ENCODE results near the gene POU4F3. TPM values are rescaled to one million over a fixed set of nuclear protein-coding genes. Genes with fewer than 3 reads are reported as not detected.

Gene POU4F3, protein sequence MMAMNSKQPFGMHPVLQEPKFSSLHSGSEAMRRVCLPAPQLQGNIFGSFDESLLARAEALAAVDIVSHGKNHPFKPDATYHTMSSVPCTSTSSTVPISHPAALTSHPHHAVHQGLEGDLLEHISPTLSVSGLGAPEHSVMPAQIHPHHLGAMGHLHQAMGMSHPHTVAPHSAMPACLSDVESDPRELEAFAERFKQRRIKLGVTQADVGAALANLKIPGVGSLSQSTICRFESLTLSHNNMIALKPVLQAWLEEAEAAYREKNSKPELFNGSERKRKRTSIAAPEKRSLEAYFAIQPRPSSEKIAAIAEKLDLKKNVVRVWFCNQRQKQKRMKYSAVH
- total RNA-seq (2021; ENCODE audit: unreplicated experiment) (0.15 TPM), Bru-seq, nascent RNA (percentile 14 among the genes with signal in this experiment), BruChase-seq, experiment 1, labeled RNA remaining after a 6-hour chase (percentile 22 among the genes with signal in this experiment), BruChase-seq, experiment 2, labeled RNA remaining after a 2-hour chase (percentile 34 among the genes with signal in this experiment)
- 0.14 TPM in 2 replicates for polyA plus RNA-seq (2012)
- long read RNA-seq = 0 reads

DNA sequence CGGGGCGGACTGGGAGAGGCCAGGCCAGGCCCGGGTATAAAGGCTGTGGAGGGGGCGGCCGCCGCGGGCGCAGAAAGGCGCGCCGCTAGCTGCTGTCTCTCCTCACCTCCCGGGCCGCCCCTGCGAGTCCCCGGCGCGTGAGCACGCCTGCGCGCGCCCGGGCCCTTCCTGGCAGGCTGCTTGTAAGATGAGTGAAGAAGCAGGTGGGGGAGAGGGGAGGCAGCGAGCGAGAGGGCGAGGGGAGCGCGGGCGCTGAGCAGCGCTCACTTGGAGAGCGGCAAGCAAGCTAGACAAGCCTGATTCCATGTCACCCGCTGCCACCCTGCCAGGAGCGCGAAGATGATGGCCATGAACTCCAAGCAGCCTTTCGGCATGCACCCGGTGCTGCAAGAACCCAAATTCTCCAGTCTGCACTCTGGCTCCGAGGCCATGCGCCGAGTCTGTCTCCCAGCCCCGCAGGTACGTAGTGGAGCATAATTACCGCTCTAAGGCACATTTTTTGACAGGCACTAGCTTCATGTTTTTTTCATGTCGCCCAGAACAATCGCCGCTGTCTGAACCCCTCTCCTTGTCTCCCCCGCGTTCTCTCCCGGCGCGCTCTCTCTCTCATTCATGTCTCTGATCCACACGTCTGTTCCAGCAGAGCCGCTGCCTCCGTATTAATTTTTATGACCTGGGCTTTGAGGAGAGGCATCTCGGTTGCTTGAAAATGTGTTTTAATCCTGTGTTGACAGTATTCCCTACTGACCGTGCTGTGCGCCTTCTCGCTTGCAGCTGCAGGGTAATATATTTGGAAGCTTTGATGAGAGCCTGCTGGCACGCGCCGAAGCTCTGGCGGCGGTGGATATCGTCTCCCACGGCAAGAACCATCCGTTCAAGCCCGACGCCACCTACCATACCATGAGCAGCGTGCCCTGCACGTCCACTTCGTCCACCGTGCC, at the start of gene POU4F3:
Gene POU4F3, plus strand, starts transcription at position 66 of the 941 bp plus-strand sequence. Its CDS starts 274 bp downstream, at position 340.
- ChIA-PET RAD21 (ENCODE audit: low non-redundant PET in 1 of 2, low total read pairs in 2 of 2, uncharacterized antibody in 2 of 2, unreplicated experiment in 2 of 2) (no interaction called here), POLR2A (no interaction called here), CTCF (no interaction called here)
- Histone ChIP-seq H3K4me3 (replicated peaks in 1 of 2; ENCODE audit: low read depth in 1 of 2, low read length in 2 of 2) (no peak within 1 kb of the TSS), H3K79me2 (ENCODE audit: insufficient read depth, low read length) (no peaks in the 10 kb centered on the region), H3K4me2 (ENCODE audit: low read length) (no peak within 1 kb of the TSS), H4K20me1 (ENCODE audit: insufficient read depth) (no peaks in the 10 kb centered on the region), H3K27me3 (ENCODE audit: insufficient read depth, low read length) (peaks cover 11% of the 10 kb centered on the region; the same call in 1 of the 2 replicates), H3K9ac (ENCODE audit: low read length) (no peak within 1 kb of the TSS), H3K9me3 (ENCODE audit: control insufficient read depth in 1 of 2, insufficient read depth in 1 of 2, low read depth in 1 of 2, low read length in 2 of 2) (no peaks in the 10 kb centered on the region), H3K9me2 (ENCODE audit: insufficient read depth) (no peaks in the 10 kb centered on the region), H3K4me1 (ENCODE audit: control insufficient read depth in 1 of 2, insufficient read depth in 2 of 2, low read length in 2 of 2) (no peaks in the 10 kb centered on the region), H3K27ac (ENCODE audit: low read depth, low read length) (no peak within 1 kb of the TSS), H3K36me3 (ENCODE audit: control insufficient read depth in 1 of 2, insufficient read depth in 2 of 2, low read length in 2 of 2) (no peaks in the 10 kb centered on the region), H2AFZ (ENCODE audit: low read depth, low read length, poor library complexity, severe bottlenecking) (no peak within 1 kb of the TSS)
- TF ChIP-seq YY1 (IDR thresholded peaks at IDR 0.05; ENCODE audit: extremely low read depth, insufficient replicate concordance, low read depth, low read length) = no peak
- TF ChIP-seq JUND (IDR thresholded peaks at IDR 0.05) = no peak
- TF ChIP-seq ZFX (IDR thresholded peaks at IDR 0.05) = no peak
- TF ChIP-seq SIN3A (IDR thresholded peaks at IDR 0.05; ENCODE audit: low read depth) = no peak
- TF ChIP-seq TCF7L2 (IDR thresholded peaks at IDR 0.05; ENCODE audit: borderline replicate concordance, extremely low read depth, insufficient read depth, insufficient read length) = no peak
- TF ChIP-seq EGR1 (IDR thresholded peaks at IDR 0.05; ENCODE audit: low read depth) = no peak
- TF ChIP-seq CBX3 (IDR thresholded peaks at IDR 0.05; ENCODE audit: low read depth) = no peak
- TF ChIP-seq, protein P1, sequence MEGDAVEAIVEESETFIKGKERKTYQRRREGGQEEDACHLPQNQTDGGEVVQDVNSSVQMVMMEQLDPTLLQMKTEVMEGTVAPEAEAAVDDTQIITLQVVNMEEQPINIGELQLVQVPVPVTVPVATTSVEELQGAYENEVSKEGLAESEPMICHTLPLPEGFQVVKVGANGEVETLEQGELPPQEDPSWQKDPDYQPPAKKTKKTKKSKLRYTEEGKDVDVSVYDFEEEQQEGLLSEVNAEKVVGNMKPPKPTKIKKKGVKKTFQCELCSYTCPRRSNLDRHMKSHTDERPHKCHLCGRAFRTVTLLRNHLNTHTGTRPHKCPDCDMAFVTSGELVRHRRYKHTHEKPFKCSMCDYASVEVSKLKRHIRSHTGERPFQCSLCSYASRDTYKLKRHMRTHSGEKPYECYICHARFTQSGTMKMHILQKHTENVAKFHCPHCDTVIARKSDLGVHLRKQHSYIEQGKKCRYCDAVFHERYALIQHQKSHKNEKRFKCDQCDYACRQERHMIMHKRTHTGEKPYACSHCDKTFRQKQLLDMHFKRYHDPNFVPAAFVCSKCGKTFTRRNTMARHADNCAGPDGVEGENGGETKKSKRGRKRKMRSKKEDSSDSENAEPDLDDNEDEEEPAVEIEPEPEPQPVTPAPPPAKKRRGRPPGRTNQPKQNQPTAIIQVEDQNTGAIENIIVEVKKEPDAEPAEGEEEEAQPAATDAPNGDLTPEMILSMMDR (IDR thresholded peaks at IDR 0.05 in 2 of 3, conservative IDR thresholded peaks at IDR 0.05 in 1 of 3; ENCODE audit: borderline replicate concordance in 1 of 3, insufficient read depth in 1 of 3, low read depth in 2 of 3, low read length in 2 of 3) = no peak
- TF ChIP-seq RAD21 (IDR thresholded peaks at IDR 0.05; ENCODE audit: low read depth) = no peak
- no peak for TF ChIP-seq POLR2AphosphoS5 (IDR thresholded peaks at IDR 0.05; ENCODE audit: low read depth, low read length)
- no peak for TF ChIP-seq EZH2 (IDR thresholded peaks at IDR 0.05)
- TF ChIP-seq, protein P2, sequence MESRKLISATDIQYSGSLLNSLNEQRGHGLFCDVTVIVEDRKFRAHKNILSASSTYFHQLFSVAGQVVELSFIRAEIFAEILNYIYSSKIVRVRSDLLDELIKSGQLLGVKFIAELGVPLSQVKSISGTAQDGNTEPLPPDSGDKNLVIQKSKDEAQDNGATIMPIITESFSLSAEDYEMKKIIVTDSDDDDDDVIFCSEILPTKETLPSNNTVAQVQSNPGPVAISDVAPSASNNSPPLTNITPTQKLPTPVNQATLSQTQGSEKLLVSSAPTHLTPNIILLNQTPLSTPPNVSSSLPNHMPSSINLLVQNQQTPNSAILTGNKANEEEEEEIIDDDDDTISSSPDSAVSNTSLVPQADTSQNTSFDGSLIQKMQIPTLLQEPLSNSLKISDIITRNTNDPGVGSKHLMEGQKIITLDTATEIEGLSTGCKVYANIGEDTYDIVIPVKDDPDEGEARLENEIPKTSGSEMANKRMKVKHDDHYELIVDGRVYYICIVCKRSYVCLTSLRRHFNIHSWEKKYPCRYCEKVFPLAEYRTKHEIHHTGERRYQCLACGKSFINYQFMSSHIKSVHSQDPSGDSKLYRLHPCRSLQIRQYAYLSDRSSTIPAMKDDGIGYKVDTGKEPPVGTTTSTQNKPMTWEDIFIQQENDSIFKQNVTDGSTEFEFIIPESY (IDR thresholded peaks at IDR 0.05; ENCODE audit: extremely low read depth, insufficient replicate concordance, low read length) = no peak
- no peak for TF ChIP-seq CEBPB (IDR thresholded peaks at IDR 0.05; ENCODE audit: low read depth)
- no peak for TF ChIP-seq ELF1 (IDR thresholded peaks at IDR 0.05; ENCODE audit: borderline replicate concordance, low read depth)
- no peak for TF ChIP-seq POLR2A (IDR thresholded peaks at IDR 0.05; ENCODE audit: borderline replicate concordance, extremely low read depth, insufficient read depth, insufficient read length)
- no peak for TF ChIP-seq FOSL1 (IDR thresholded peaks at IDR 0.05; ENCODE audit: low read depth)
- TF ChIP-seq EZH2phosphoT487 (IDR thresholded peaks at IDR 0.05; ENCODE audit: borderline replicate concordance) = no peak
- no TSS peak for BruUV-seq (replicated peaks)
- DNase-seq (ENCODE audit: low read depth, low spot score) (no peak), ATAC-seq (no peak)
- intact Hi-C loops (cut with micrococcal nuclease) = no loop called here
